ENCODE data around the gene AFG1L.

The AFG1L gene

DNA sequence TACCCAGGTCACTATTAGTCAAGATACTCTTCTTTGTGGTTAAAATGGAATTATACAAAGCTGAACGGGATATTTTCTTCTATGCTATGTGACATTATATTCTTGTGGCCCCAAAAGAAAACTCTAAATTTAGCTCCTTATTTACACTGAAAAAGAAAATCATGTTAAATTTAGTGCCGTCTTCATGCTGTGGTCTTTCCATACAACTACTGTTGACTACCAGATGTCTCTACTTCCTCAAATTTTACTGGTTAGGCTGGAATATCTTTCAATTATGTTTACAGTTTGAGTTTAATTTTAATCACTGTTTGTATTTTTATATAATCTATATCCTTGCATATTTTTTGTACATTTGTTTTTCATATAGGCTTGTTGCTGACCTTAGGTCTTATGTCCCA, 170.2 kb downstream of the AFG1L start:
- DNase-seq, result no peak

DNA sequence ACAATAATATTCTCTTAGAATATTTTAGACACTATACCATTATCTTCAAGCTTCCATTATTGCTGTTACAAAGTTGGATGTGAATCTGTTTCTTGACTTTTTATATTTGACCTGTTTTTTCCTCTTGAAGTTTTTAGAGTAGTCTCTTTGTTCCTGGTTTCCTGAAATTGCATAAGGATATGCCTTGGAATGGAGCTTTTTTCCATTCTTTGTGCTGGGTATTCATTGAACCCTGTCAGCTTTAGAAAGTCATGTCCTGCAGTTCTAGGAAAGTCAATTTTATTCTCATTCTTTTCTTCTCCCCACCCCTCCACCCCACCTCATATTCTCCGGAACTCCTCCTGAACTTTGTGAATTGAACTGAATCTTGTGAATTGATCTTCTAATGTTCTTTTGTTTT, 173.5 kb downstream of the AFG1L start:
- no peak for DNase-seq

- DNase-seq, result no peak
These were observed 174.5 kb downstream of the AFG1L start for GRCh38 chr6:108469316-108469715.

DNA sequence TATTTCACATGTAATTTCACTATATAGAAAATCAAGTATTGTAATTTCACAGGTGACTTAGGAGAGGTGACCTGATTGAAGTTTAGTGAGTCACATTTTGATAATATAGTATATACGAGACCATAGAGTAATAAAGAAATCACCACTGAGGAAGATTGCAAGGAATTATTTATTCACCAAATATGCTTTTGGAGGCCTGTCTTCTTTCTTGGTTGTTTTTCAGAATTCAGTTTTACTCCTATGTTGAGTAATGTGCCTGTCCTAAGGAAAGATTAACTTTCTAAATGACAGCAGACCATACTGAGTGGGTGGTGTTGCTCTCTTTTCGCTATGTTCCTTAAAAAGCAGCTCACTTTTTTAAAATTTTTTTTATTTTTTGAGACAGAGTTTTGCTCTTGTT, 178.3 kb downstream of the AFG1L start:
- DNase-seq, result no peak

- DNase-seq, result peak; percentile 40
These were observed 181.5 kb downstream of the AFG1L start for GRCh38 chr6:108476376-108476775.

GRCh38 chr6:108476847-108477430, 182.1 kb downstream of the AFG1L start:
- no peak for DNase-seq

GRCh38 chr6:108482559-108482958, 187.7 kb downstream of the AFG1L start:
- no peak for DNase-seq

- no peak for DNase-seq
These were observed 189.2 kb downstream of the AFG1L start for GRCh38 chr6:108484016-108484415.

DNA sequence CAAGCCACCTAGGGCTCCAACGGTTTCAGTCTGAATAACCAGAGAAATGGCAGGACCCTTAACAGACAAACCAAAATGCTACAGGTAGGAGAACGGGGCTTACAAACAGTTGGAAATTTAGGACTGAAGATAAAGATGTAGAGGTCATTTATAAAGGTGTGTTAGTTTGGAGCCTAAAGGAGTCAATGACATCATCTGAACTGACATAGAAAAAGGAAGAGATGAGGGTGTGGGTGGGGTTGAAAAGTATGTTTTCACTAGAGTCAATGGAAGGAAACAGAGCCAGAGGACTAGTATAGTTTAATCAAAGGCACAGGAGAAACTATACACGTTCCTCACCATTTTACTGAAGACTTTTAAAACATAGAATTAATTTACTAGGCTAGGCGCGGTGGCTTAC, 194.8 kb downstream of the AFG1L start:
- no peak for DNase-seq

DNA sequence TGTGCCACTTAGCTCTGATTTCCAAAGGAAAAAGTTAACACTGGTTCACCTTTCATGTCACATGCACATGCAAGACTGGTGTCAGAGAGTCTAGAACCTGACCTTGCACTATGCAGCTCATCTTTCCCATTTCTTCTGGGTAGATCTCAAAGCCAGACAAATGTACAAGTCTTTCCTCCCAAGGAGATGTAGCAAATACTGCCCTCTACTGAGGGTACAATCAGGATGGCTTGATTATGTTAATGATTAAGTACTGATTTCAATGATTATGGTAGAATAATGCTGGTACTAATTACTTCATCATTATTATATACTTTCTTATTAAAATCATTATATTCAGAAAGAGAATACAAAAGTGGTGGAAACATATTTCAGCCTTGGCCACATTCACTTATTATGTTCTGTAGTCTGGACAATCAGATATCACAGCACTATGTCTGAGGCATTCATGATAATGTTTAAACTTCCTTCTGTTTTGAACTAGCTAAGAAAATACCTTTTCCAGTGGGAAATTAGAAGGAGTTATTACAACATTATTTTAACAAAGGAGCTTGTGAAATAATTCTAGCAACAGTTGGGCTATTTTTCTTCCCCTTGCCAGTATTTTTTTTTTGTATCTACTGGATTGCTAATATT, 197.4 kb downstream of the AFG1L start:
- no peak for DNase-seq

DNA sequence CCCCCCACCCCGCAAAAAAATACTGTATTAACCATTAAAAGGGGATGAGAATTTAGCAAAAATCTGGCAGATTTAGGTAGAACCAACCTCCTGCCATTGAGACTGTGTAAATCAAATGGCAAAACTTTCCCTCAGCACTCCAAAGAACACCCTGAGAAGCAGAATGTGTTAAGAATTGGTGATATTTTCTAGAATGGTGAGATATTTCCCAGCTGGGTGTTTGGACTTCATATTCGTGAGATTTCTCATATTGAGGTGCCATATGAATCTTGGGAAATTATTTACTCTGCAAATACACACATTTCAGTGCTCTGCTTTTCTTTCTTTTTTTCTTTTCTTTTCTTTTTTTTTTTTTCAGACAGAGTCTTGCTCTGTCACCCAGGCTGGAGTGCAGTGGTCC, 199.6 kb downstream of the AFG1L start:
- DNase-seq, result no peak

DNA sequence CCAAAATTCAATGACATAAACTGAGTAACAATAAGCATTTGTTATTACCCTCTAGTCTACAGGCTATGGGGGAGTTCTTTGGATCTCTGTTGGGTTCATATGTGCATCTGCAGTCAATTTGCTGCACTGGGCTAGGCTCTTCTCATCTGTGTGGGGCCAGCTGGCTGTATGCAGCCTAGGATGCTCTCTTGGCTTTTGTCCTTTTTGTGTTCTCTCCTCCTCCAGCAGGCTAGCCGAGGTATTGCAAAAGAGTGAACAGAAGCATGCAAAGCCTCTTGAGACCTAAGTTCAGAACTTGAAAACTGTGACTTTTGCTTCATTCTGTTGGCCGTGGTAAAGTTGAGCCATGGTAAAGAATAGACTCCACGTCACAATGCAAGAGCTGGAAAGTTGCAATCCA, 203.0 kb downstream of the AFG1L start:
- no peak for DNase-seq

GRCh38 chr6:108501559-108501958, 206.7 kb downstream of the AFG1L start:
- no peak for DNase-seq

DNA sequence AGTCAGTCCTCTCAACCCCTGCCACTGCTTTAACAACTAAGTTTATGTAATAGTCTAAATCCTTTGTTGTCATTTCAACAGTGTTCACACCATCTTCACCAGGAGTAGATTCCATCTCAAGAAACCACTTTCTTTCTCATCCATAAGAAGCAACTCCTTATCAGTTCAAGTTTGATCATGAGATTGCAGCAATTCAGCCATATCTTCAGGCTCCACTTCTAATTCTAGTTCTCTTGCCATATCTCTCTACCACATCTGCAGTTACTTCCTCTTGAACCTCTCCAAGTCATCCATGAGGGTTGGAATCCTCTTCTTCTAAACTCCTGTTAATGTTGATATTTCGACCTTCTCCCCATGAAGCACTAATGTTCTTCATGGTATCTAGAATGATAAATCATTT, 208.0 kb downstream of the AFG1L start:
- no peak for DNase-seq

DNA sequence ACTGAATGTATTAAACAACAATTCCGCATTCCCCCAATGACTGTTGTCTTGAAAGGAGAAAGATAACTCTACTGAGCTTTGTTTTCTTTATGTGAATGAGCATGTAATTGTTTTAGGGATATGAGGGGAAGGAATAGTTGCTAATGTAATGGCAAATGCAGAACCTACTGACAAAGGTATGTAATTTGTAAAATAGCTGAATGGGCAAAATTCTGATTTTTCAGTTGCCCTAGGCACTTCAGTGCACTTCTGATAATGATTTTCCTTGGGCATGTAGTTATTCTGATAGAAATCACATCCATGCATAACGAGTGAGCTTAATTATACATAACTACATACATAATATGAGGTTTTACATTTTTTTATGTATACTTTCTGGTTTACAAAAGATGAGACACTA, 212.5 kb downstream of the AFG1L start:
- no peak for DNase-seq

GRCh38 chr6:108510461-108511319, 215.8 kb downstream of the AFG1L start:
- no peak for DNase-seq

DNA sequence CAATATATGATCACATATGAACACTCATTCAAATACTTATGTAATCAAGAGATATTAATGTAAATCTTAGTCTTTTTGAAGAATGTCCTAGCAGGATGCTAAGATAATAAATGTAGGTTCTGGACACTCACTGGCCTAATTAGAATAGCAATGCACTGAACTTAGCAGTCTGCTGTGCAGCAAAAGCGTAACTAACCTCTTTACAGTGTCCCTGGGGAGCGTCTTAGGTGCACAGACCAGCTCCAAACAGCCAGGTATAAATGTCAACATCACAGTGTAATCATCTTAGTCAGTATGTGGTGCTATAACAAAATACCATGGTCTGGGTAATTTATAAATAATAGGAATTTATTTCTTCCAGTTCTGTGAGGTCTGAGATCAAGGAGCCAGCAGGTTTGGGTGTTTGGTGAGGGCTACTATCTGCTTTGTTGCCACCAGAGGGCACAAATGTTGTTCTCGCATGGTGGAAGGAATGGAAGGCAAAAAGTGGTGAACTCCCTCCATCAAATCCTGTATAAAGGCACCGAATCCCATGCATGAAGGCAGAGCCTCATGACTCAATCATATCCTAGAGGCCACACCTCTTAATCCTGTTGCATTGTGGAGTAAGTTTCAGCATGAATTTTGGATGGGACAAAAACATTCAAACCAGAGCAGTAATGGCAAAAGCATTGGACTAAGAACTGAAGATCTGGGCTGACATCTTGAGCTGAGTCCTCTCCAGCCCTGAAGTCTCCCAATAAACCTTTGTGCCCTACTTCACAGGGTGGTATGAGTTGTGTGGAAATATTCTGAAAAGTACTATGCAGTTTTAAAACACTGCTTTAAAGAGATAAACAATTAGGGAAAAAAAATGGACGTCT, 224.1 kb downstream of the AFG1L start:
- no peak for DNase-seq

GRCh38 chr6:108521616-108522107, 226.8 kb downstream of the AFG1L start:
- no peak for DNase-seq

DNA sequence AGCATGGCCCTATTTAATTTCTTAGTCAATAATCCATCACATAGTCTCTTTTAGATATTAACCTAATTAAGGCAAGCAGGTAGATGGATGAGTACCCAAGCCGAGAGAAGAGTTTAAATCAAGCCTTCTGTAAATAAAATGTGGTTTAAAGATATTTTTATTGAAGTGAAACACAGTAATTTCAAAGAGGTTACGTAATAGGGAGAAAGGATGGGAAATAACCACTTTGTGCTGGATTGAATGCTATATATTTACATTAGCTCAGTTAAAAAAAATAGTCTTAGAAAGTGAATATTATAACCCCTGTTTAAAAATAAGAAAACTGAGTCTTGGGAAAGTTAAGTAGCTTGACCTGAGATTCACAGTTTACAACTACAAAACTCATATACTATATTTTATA, 228.8 kb downstream of the AFG1L start:
- no peak for DNase-seq

DNA sequence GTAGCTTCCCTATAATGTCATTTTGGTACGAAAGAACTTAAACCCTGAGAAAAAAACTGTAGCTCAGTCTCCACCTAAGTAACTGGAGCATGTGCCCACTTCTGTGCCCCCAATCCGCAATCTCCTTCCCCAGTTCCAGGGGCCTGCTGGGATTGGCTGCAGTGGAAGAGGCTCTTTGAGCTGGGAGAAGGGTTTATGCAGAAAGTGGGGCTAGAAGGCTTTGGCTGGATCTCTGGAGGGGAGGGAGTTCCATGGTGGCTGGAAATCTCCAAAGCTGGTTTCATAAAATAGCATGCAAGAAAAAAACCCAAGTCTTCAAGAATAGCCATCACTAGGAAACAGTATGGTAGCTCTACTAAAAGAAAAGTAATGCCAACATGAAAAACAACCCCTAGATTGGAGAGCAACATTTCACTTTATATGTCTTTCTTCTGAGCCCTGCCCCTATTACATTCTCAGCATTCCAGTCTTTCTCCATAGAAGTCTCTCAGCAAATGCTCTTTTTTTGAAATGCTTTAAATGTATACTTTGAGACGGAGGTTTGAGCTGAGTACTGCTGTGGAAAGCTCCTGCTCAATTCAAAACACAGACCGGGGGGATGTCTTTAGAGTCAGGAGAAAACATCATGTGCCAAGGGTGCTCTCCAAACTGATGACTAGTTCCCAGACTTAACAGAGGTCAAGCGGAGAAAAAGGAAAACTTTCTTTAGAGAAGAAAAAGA, 229.8 kb downstream of the AFG1L start:
- no peak for DNase-seq

DNA sequence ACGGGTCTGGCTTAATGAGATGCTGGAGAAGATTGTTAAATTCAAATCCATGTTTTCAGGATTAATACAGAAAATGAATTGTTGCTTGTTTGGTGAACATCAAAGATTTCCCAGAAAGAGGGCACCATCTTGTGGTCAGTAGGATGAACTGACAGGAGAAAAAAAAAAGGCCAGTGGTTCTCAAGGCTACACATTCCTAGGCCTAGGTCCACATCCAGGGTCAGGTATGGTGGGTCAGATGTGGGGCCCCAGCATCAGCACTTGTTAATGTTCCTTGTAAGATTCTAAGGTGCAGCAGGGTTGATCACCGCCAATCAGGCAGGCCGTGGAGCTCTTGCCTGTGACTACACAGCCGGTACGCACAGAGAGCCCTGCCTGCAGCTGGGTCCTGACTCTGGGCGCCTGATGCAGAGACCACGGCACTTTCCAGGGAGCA, 231.9 kb downstream of the AFG1L start:
- no peak for DNase-seq

GRCh38 chr6:108528878-108529277, 234.0 kb downstream of the AFG1L start:
- no peak for DNase-seq
